ENCODE data around the gene NRSN1. TPM values are rescaled to one million over a fixed set of nuclear protein-coding genes. Genes with fewer than 3 reads are reported as not detected.

NRSN1 gene
- total RNA-seq, 2 experiments from 2014 or later: not detected

DNA sequence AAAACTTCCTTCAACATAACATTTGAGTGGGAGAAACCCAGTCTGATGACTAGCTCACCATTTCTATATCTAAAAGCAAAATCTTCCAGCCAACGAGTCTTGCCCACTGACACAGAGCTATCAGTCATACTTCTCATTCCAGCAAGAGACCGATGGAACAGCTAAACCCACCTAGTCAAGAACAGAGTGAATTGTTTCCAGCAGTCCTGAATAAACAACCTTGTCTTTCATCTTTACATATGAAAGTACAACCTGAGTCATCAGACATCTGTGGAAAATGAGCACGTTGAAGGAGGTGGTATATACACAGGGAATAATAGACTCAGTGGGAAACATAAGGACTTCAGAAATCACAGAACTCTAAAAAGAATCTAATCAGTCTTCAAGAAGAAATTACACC, 23.8 kb downstream of the NRSN1 start:
- no peak overlapping the region for H3K4me3 ChIP-seq (ENCODE audit: low read depth, low read length, poor library complexity, severe bottlenecking)
- H4K20me1 ChIP-seq (ENCODE audit: insufficient read depth, low read length): no peaks in the 10 kb centered on the region
- DNase-seq (ENCODE audit: low spot score): no peak
- TF ChIP-seq EZH2phosphoT487 (IDR thresholded peaks at IDR 0.05; ENCODE audit: borderline replicate concordance, low read depth, low read length): no peak
- TF ChIP-seq, protein P1, sequence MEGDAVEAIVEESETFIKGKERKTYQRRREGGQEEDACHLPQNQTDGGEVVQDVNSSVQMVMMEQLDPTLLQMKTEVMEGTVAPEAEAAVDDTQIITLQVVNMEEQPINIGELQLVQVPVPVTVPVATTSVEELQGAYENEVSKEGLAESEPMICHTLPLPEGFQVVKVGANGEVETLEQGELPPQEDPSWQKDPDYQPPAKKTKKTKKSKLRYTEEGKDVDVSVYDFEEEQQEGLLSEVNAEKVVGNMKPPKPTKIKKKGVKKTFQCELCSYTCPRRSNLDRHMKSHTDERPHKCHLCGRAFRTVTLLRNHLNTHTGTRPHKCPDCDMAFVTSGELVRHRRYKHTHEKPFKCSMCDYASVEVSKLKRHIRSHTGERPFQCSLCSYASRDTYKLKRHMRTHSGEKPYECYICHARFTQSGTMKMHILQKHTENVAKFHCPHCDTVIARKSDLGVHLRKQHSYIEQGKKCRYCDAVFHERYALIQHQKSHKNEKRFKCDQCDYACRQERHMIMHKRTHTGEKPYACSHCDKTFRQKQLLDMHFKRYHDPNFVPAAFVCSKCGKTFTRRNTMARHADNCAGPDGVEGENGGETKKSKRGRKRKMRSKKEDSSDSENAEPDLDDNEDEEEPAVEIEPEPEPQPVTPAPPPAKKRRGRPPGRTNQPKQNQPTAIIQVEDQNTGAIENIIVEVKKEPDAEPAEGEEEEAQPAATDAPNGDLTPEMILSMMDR (conservative IDR thresholded peaks at IDR 0.05; ENCODE audit: low read length): no peak
- H2AFZ ChIP-seq (ENCODE audit: low read length): no peak overlapping the region
- H3K4me1 ChIP-seq (ENCODE audit: insufficient read depth, low read length, poor library complexity, severe bottlenecking): no peaks in the 10 kb centered on the region
- H3K9me2 ChIP-seq (ENCODE audit: insufficient read depth, low read length): no peaks in the 10 kb centered on the region
- H3K79me2 ChIP-seq (ENCODE audit: insufficient read depth, low read depth, low read length): no peaks in the 10 kb centered on the region
- H3K27ac ChIP-seq (ENCODE audit: low read depth, low read length, poor library complexity, severe bottlenecking): no peak overlapping the region
- no peaks in the 10 kb centered on the region for H3K36me3 ChIP-seq (ENCODE audit: insufficient read depth, low read length)
- ChIA-PET POLR2A (interaction anchor here (0.6 to 1.2 kb wide), 4 partner anchors 17 to 475 kb away, joined by 3 read pairs; no protein-coding TSS in a partner anchor), CTCF (ENCODE audit: unreplicated experiment) (no interaction called here)
- H3K9me3 ChIP-seq (ENCODE audit: low read length): no peaks in the 10 kb centered on the region
- H3K4me2 ChIP-seq (ENCODE audit: low read length): no peak overlapping the region
- intact Hi-C loops (cut with micrococcal nuclease; ENCODE audit: unreplicated experiment): no loop called here
- BruUV-seq (replicated peaks): no TSS peak

DNA sequence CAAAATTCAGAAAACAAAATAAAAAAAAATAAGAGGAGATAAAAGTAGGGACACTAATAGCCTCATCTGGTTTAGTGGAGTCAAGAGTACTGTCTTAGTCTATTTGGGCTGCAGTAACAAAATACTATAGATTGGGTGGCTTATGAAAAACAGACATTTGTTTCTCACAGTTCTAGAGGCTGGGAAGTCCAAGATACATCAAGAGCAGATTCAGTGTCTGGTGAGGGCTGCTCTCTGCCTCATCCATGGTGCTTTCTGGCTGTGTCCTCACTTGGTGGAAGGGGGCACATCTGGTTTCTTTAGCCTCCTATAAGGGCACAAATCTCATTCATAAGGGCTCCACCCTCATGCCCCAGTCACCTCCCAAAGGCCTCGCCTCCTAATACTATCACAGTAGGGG, 26.0 kb downstream of the NRSN1 start:
- H3K4me3 ChIP-seq (ENCODE audit: low read depth, low read length, poor library complexity, severe bottlenecking): no peak overlapping the region
- H3K27ac ChIP-seq (ENCODE audit: low read depth, low read length, poor library complexity, severe bottlenecking): no peak overlapping the region
- H3K4me1 ChIP-seq (ENCODE audit: insufficient read depth, low read length, poor library complexity, severe bottlenecking): no peaks in the 10 kb centered on the region
- TF ChIP-seq EZH2phosphoT487 (IDR thresholded peaks at IDR 0.05; ENCODE audit: borderline replicate concordance, low read depth, low read length): no peak
- TF ChIP-seq, protein P1 (conservative IDR thresholded peaks at IDR 0.05; ENCODE audit: low read length): no peak
- BruUV-seq (replicated peaks): no TSS peak
- H3K79me2 ChIP-seq (ENCODE audit: insufficient read depth, low read depth, low read length): no peaks in the 10 kb centered on the region
- H3K9me3 ChIP-seq (ENCODE audit: low read length): no peaks in the 10 kb centered on the region
- H3K36me3 ChIP-seq (ENCODE audit: insufficient read depth, low read length): no peaks in the 10 kb centered on the region
- intact Hi-C loops (cut with micrococcal nuclease; ENCODE audit: unreplicated experiment): no loop called here
- no peak for DNase-seq (ENCODE audit: low spot score)
- POLR2A ChIA-PET: interaction anchor here (0.7 kb wide), 1 partner anchor 60 kb away, joined by 3 read pairs; no protein-coding TSS in a partner anchor
- H3K4me2 ChIP-seq (ENCODE audit: low read length): no peak overlapping the region
- no peaks in the 10 kb centered on the region for H4K20me1 ChIP-seq (ENCODE audit: insufficient read depth, low read length)
- H3K9me2 ChIP-seq (ENCODE audit: insufficient read depth, low read length): no peaks in the 10 kb centered on the region
- CTCF ChIA-PET (ENCODE audit: unreplicated experiment): no interaction called here
- H2AFZ ChIP-seq (ENCODE audit: low read length): no peak overlapping the region

DNA sequence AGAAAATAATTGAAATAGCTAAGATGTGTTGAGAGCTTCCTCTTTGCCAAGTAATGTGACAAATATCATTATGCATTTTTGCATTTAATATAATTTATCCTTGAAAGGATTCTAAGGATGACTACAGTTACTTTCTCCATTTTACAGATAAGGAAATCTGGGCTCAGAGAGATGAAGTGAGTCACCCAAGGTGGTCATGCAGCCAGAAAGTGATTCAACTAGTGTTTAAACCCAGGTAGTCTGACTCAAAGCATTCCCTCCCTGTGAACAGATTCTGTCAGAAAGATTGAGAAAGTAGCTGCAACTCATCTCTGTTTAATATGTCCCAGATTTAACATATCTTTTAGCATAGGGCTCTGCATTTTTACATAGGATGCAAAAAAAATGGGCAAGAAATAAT, 28.1 kb downstream of the NRSN1 start:
- Histone ChIP-seq H3K36me3 (ENCODE audit: insufficient read depth, low read length) (no peaks in the 10 kb centered on the region), H3K4me3 (ENCODE audit: low read depth, low read length, poor library complexity, severe bottlenecking) (no peak overlapping the region), H2AFZ (ENCODE audit: low read length) (no peak overlapping the region), H3K9me2 (ENCODE audit: insufficient read depth, low read length) (no peaks in the 10 kb centered on the region), H4K20me1 (ENCODE audit: insufficient read depth, low read length) (no peaks in the 10 kb centered on the region), H3K4me1 (ENCODE audit: insufficient read depth, low read length, poor library complexity, severe bottlenecking) (no peaks in the 10 kb centered on the region), H3K4me2 (ENCODE audit: low read length) (no peak overlapping the region), H3K9me3 (ENCODE audit: low read length) (no peaks in the 10 kb centered on the region), H3K27ac (ENCODE audit: low read depth, low read length, poor library complexity, severe bottlenecking) (no peak overlapping the region), H3K79me2 (ENCODE audit: insufficient read depth, low read depth, low read length) (no peaks in the 10 kb centered on the region)
- no TSS peak for BruUV-seq (replicated peaks)
- intact Hi-C loops (cut with micrococcal nuclease; ENCODE audit: unreplicated experiment): no loop called here
- CTCF ChIA-PET (ENCODE audit: unreplicated experiment): no interaction called here
- POLR2A ChIA-PET: no interaction called here
- DNase-seq (ENCODE audit: low spot score): no peak
- TF ChIP-seq, protein P1 (conservative IDR thresholded peaks at IDR 0.05; ENCODE audit: low read length): no peak
- no peak for TF ChIP-seq EZH2phosphoT487 (IDR thresholded peaks at IDR 0.05; ENCODE audit: borderline replicate concordance, low read depth, low read length)

All from OCI-LY7 (cell line).